HG02763 (cell line): ENCODE results near the gene TDRD10.
"Not testable (repeated sequence)": the region's sequence is repeated elsewhere in the genome, so short reads cannot be mapped to it uniquely, and the experiment has no call there.

Experiments
- ATAC-seq: cut with Tn5 transposase; IDR thresholded peaks from one replicate; pipeline ENCODE4 v1.9.1; 2021; ENCODE audit warnings: mild to moderate bottlenecking, moderate library complexity; ENCODE audit not compliant: unreplicated experiment

TDRD10 gene

DNA sequence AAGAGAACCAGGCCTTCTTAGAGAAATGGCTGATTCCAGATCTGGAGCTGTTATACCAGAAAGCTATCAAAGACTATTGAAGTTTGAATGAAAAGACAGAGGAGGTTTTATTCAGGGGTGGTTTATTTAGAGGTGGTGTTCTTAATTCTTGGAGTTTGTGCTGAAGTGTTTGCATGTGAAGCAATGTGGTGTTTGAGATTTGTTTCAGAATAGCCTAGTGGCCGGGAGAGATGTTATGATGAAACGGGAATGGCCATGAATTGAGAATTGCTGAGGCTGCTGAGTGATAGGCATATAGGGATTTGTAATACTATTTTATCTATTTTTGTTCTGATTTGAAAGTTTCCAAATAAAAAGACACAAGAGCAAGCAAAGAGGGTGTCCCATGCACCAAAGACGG lies 10.7 kb downstream of the TDRD10 start:
- ATAC-seq: no peak

DNA sequence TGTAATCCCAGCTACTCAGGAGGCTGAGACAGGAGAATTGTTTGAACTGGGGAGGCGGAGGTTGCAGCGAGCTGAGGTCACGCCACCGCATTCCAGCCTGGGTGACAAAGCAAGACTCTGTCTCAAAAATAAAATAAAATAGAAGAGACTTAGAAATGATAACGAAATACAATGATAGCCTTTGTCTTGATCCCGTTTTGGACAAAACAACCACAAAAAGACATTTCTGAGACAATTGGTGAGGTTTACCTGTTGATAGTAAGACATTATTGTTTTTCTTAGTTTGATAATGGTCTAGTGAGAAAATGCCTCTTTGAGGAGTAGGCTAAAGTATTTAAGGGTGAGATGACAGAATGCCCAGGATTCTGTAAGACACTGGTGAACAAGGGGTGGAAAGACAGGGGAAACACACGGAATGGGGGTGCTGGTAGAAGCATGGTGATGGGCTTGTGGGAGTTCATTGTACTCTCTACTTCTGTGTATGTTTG lies 12.1 kb downstream of the TDRD10 start:
- ATAC-seq: no peak

DNA sequence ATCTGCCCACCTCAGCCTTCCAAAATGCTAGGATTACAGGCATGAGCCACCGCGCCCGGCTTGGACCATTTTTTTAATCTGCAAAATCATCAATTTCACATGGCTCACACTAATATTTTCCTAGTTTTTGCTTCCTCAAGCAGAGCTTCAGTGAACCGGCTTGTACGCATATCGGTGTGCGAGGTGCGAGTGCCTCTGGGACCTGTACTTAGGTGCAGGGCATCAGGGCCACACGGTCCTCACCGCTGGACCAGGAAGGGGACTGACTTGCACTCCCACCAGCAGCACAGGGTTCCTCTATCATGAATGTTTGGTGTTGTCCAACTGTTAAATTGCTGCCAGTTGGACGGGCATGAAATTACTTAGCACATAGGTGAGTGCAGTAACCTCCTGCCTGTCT lies 15.6 kb downstream of the TDRD10 start:
- no peak for ATAC-seq

DNA sequence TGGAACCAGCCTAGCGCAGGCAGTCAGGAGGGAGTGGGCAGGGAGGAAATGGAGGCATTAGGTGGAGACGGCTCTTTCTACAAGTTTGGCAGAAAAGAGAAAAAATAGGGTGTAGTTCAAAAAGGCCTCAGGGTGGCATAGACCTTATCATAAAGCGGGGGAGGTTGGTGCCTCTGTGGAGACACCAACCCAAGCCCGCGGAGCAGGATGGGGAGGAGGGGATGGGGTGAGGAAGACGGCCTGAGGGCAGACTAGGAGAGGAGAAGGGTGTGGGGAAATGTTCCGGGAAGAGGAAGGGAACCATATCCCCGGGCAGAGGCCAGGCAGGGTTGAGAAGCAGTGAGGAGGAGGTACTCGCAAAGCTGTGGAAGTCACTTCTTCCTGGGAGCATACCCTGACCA lies 17.6 kb downstream of the TDRD10 start:
- ATAC-seq: no peak

DNA sequence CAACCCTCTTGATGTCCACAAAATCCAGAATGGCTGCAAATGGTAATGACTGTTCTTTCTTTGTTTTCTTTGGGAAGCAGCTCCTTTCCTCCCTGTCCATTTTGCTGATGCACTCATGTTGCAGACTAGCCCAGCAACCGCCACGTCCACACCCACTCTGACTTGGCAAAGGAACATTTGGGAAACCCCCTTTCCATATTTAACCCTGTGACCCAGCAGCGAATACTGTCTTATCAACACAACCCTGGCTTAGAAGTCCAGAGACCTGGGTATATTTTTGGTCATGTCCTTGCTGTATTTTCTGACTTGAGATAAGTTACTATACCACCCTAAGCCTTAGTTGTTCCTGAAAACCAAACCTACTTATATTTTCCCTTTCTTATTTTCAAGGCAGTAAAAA lies 18.3 kb downstream of the TDRD10 start:
- no peak for ATAC-seq

DNA sequence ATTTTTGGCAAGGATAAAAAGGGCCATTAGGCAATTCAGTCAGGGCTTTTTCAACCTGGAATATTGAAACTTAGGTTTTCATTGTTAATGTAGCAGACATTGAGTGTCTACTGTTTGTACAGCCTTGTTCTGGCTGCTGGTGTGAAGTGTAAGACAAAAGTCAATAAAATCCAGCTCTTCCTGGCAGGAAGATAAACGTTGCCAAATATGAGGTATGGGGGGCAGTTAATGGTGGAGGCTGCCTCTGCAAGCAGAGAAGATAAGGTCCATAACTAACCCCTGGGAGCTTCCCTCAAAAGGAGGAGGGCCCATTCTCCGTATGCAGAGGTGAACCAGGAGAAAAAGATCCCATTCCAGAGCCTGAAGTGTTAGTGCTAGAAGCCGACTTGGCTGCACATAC lies 19.7 kb downstream of the TDRD10 start:
- ATAC-seq: no peak

DNA sequence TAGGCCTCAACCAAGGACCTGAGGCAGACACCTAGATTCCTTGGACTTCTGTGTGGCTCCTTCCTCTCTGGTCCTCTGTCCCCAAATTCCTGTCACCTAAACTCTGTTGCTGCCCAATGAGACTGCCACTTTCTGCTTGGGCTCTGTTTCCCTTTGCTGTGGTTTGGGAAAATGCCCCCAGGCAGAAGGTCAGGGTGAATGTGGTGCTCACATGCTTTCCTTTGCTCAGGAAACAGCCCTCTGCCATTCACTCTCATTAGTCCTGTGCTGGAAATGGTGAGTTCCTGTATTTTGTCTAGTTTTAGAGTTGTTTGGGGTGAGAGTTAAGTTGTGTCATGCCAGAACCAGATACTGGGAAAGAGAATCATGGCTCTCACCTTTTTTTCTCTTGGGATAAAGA lies 22.9 kb downstream of the TDRD10 start:
- no peak for ATAC-seq

DNA sequence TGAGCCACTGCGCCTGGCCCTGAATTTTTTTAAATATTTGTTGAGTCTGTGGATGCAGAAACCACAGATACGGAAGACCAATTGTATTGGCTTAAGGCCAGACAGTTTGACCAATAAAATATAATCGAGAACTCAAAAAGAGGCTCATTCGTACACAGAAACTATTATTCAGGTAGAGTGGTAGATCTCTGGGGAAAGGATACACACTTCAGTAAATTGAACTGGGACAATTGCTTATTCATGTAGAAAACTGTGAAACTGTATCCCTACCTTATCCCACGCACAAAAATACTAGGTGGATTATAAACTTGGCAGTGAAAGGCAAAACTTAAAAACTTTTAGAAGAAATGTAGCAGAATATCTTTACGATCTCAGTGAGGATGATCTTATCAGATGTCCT lies 25.2 kb downstream of the TDRD10 start:
- ATAC-seq: no peak

DNA sequence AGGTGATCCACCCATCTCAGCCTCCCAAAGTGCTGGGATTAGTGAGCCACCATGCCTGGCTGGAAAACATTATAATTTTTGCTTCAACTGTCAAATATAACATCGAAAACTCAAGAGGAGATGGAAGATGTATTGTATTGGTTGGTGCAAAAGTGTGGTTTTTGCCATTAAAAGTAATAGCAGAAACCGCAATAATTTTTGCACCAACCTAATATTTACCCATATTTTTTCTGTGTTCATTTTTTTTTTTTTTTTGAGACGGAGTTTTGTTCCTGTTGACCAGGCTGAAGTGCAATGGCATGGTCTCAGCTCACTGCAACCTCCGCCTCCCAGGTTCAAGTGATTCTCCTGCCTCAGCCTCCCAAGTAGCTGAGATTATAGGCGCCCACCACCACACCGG lies 27.3 kb downstream of the TDRD10 start:
- no peak for ATAC-seq

DNA sequence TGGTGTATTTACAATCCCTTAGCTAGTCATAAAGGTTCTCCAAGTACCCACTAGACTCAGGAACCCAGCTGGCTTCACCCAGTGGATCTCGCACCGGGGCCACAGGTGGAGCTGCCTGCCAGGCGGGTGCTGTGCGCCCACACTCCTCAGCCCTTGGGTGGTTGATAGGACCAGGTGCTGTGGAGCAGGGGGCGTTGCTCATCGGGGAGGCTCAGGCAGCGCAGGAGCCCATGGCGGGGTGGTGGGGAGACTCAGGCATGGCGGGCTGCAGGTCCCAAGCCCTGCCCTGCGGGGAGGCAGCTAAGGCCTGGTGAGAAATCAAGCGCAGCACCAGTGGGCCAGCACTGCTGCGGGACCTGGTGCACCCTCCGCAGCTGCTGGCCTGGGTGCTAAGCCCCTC lies 29.9 kb downstream of the TDRD10 start:
- ATAC-seq: not testable (repeated sequence)

DNA sequence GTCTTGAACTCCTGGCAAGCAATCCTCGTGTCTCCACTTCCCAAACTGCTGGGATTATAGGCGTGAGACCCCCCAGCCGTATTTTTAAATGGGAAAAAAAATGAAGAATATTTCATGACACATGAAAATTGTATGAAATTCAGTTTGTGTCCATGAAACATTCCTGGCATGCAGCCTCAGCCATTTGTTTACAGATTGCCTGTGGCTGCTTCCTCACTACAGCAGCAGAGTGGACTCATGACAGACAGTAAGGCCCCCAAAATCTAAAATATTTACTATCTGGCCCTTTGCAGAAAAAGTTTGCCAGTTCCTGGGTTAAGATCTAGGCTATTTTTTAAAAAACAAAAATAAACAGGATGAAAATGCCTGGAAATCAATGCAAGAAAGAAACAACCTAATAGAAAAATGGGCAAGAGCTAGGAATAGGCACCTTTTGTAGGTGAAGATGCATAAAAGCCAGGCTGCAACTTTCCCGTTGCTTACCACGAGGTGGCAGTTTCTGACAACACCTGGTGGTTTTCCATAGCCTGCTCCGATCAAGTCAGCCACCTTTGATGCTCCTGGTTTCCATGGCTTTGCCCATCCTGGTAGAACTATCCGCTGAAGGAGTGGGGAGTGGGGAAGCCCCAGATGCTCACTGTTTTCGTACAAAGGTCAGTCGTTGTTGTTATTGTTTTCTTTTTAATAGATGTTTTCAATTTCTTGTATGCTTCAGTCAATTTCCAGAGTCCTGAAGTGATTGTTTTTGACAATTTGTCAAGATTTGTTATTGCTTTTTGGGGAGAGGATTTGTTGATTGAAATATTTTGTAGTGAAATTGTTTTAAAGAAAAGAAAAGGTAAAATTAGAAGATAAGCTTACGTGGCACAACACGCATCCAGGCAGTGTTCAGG lies 32.2 kb downstream of the TDRD10 start:
- no peak for ATAC-seq

DNA sequence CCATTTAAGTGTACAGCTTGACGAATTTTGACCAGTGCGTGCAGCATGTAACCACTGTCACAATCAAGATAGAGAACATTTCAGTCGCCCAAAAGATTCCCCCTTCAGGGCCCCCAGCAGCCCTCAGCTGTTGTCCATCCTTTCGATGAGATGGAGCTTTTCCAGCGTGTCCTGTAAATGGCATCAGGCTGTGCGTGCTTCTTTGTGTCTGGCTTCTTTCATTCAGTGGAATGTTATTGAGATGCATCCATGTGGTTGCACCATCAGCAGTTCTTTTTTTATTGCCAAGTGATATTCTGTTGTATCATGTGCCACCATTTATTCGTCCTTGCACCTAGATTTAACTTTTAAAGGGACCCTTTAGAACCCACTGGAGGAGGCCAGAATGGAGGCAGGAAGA lies 34.6 kb downstream of the TDRD10 start:
- ATAC-seq: no peak

DNA sequence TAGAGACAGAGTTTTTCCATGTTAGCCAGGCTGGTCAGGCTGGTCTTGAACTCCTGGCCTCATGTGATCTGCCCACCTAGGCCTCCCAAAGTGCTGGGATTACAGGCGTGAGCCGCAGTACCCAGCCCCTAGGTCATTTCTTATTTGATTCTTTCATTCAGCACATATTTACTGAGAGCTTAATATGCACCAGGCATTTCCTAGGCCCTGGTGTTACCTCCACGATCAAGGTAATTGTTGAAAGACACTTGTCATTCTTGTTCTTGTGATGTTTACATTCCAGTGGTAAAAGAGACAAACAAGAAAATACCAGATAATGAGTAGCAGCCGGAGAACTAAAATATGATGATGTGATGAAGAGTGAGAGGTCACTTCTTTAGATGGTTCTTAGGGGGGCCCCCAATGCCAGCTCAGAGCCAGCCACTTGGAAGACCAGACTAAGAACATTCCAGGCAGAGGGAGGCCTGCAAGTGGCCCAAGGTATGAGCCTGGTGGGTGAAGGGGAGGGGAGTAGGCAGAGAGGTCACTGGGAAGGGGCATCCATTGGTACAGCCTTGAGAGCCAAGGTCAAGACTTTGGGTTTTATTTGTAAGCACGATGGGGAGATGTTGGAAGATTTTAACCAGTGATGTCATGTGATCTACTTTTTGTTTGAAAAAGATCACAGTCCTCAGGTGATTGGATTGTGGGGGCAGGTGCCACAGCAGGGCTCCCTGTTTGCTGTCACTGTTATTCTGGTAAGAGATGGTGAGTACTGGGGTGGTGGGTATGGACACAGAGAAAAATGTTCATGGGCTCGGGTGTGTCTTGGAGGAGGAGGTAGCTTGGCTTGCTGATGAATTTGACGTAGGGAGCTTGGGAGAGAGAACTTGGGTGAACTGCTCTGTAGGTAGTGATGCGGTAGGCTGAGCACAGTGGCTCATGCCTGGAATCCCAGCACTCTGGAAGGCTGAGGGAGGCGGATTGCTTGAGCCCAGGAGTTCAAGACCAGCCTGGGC lies 37.8 kb downstream of the TDRD10 start:
- no peak for ATAC-seq

DNA sequence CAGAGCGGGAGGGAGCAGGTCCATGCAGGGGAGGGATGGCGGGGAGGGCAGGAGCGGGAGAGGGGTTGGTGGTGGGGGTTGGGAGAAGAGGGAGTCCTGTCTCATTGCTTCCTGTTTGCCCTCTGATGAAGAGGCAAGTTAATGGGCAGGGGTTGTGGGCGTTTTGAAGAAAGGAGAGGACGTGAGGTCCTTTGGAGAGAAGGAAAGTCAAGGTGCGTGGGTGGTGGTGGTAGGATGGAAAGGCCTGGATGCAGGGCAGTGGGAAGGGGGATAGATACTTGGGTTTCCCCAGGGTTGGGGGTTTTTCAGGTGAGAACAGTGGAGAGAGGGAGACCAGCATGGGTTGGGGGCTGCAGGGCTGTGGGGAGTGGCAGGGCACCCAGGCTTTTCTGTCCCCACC lies 39.2 kb downstream of the TDRD10 start:
- ATAC-seq: no peak

DNA sequence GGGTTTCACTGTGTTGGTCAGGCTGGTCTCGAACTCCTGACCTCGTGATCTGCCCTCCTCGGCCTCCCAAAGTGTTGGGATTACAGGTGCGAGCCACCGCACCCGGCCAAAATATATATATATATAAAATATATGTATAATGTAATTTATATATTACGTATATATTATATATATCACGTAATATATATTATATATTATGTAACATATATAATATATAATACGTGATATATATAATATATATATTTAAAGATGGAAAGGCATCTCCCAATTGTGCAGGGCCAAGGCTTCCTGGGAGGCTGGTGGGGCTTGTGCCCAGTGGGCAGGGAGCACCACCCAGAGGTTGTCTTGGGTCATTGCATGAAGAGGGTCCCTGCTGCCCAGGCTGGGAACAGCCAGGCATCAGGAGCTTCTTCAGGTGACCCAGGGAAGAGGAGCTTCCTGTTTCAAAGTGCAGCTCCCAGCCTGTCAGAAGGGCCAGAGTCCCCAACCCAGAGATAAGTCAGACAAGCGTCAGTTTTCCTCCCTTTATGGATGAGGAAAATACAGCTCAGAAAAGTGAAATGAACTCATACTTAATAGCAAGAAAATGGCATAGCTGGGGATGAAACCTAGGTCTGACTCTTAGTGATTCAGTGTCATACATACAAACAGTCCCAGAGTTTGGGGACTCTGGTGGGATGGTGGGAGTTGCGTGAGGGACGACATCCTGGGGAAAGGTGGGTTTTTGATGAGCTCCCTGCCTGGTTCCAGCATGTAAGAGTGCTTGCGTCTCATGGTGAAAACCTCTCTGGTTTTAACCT lies 44.4 kb downstream of the TDRD10 start:
- no peak for ATAC-seq

DNA sequence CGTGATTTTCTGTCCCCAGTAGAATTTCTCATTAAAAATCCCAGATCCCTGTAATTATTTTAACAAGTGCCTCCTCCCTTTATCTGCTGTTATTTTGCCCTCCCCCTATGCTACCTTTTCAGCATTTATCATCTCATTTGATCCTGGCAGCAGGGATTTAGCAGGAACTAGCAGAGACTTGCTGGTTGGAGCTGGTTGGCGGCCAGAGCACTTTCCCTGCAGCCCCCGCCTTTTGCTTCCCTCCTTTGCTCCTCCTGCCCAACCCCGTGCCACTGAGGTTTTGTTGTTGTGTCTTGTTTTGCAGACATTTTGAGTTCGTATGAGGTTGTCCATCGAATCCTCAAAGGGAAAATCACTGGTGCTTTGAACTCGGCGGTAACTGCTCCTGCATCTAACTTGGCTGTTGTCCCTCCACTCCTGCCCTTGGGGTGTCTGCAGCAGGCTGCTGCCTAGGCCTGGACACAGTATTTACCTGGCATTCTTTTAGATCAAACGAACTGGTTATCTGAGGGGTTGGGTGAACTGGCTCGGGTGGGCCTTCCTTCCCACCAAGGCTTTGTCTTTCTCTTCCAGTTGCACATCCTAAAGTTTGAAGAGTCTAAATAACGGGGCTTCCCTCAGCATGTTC lies 45.2 kb downstream of the TDRD10 start:
- ATAC-seq: no peak

DNA sequence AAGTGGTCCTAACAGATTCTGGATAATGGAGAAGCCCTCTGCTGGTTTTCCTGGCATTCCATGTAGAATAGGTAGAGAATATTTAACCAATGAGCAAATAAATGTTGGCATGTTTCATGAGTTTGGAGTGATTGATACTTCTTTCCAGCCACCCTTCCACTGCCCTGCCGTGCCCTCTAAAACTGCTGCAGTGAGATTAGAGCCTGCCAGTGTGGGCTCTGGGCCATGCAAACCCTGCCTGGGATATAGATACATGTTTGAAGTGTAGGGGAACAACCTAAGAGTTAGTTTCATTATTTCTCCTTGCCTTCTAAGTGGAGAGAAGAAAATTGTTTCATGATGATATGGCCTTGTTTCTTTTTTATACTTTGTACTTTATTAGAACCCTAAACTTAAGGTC lies 46.0 kb downstream of the TDRD10 start:
- ATAC-seq: no peak

DNA sequence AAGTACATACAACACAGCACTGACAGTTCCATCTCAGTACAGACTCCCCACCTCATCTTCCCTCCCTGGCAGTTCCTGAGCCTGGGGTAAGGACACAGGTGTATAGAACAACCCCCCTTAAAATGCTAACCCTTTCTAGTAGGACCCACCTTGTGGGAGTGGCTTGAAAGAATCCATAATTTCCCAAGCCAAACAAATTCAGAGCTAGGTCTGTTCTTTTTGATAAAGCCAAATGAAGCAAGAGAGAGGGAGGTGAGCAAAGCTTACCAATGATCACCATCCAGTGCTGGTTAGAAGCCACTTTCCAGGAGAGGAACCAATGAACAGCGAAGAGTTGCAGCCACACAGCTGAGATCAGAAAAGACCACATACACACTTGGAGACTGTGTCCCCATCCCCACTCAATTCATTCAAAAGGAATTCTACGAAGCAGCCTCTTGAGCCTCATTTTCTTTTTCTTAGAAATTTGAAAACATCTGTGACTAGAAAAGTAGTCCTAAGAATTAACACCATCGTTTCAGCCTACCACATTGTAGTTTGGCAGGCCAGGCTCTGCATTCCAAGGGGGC lies 47.3 kb downstream of the TDRD10 start:
- ATAC-seq: no peak

DNA sequence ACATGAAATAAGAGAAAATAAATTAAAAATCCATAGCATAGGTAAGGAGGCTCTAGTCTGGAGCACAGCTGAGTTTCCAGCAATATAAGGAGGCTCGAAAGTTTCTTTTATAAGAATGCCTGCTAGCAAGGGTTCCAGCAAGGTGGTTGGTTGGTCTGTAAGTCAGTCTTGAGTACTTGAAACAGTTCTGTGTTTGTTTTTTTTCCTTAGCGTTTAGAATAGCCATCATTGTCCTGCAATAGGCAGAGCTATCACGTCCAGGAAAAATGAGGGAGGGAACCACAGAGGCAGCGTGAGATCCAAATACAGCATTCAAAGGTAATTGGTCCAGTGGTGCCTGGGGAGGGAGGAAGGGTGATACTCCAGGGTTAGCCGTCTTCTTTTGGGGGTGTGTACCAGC lies 48.1 kb downstream of the TDRD10 start:
- no peak for ATAC-seq

DNA sequence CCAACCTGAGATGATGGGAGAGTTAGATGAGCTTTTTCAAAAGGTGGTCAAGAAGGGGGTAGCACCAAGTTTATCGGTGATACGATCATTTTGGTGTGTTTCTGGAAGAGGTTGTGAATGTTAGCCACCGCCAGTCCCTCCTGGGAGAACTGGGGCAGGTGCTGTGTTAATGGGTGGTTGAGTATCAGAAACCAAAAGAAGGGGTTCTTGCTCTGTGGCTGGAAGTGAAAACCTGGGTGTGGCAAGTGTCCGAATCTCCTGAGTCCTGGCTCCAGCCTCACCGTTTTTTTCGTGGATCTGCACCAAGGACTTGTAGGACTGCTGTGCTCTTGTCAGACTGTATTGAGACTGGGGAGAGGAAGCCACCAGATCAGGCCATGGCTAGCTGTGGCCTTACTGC lies 48.6 kb downstream of the TDRD10 start:
- ATAC-seq: no peak
